Measurements from ENCODE around the gene AVPI1.
"Not testable (repeated sequence)": the region's sequence is repeated elsewhere in the genome, so short reads cannot be mapped to it uniquely, and the experiment has no call there.

AVPI1 gene

DNA sequence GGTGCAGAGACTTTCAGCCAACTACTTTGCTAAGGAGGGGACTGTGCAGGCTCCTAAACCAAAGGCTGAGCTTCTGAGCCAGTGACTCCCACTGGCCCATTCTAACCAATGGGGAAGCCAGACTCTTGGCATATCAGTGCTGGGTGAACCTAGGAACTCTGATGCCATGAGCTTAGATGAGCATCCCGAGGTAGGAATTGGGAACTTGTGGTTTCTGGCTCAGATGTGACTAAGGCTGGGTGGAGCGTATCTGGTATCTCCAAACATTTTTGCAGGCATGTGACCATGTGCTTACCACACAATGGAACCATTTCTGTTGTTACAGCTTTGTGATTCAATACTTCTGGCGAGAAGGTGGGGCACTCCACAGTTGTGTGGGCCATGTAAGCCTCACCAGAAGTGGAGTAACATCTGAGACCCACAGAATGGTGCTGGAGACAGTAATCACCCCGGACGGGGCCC is 2.5 kb upstream of the AVPI1 start:
- TF ChIP-seq SUZ12 (IDR thresholded peaks at IDR 0.05), result no peak
- TF ChIP-seq BHLHE40 (IDR thresholded peaks at IDR 0.05; ENCODE audit: borderline replicate concordance), result no peak
- no peak for TF ChIP-seq FOXK2 (IDR thresholded peaks at IDR 0.05)
- TF ChIP-seq, protein P1, sequence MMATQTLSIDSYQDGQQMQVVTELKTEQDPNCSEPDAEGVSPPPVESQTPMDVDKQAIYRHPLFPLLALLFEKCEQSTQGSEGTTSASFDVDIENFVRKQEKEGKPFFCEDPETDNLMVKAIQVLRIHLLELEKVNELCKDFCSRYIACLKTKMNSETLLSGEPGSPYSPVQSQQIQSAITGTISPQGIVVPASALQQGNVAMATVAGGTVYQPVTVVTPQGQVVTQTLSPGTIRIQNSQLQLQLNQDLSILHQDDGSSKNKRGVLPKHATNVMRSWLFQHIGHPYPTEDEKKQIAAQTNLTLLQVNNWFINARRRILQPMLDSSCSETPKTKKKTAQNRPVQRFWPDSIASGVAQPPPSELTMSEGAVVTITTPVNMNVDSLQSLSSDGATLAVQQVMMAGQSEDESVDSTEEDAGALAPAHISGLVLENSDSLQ (IDR thresholded peaks at IDR 0.05), result no peak
- TF ChIP-seq NFRKB (IDR thresholded peaks at IDR 0.05), result no peak
- TF ChIP-seq FOXA1 (IDR thresholded peaks at IDR 0.05), result no peak
- TF ChIP-seq ARNT (IDR thresholded peaks at IDR 0.05), result no peak
- TF ChIP-seq LEF1 (IDR thresholded peaks at IDR 0.05; ENCODE audit: borderline replicate concordance), result no peak
- TF ChIP-seq FOXM1 (IDR thresholded peaks at IDR 0.05; ENCODE audit: borderline replicate concordance), result no peak
- no peak for TF ChIP-seq SP1 (IDR thresholded peaks at IDR 0.05)
- TF ChIP-seq CTBP1 (IDR thresholded peaks at IDR 0.05; ENCODE audit: borderline replicate concordance), result no peak
- TF ChIP-seq ELF4 (IDR thresholded peaks at IDR 0.05), result no peak
- TF ChIP-seq TARDBP (IDR thresholded peaks at IDR 0.05), result no peak
- DNase-seq (ENCODE audit: extremely low spot score), result no peak
- POLR2A ChIA-PET, result no interaction called here
- CTCF ChIA-PET, result interaction anchor here (1.2 to 4.2 kb wide), 2 partner anchors 13 to 19 kb away, joined by 3 to 37 read pairs; no protein-coding TSS in a partner anchor

DNA sequence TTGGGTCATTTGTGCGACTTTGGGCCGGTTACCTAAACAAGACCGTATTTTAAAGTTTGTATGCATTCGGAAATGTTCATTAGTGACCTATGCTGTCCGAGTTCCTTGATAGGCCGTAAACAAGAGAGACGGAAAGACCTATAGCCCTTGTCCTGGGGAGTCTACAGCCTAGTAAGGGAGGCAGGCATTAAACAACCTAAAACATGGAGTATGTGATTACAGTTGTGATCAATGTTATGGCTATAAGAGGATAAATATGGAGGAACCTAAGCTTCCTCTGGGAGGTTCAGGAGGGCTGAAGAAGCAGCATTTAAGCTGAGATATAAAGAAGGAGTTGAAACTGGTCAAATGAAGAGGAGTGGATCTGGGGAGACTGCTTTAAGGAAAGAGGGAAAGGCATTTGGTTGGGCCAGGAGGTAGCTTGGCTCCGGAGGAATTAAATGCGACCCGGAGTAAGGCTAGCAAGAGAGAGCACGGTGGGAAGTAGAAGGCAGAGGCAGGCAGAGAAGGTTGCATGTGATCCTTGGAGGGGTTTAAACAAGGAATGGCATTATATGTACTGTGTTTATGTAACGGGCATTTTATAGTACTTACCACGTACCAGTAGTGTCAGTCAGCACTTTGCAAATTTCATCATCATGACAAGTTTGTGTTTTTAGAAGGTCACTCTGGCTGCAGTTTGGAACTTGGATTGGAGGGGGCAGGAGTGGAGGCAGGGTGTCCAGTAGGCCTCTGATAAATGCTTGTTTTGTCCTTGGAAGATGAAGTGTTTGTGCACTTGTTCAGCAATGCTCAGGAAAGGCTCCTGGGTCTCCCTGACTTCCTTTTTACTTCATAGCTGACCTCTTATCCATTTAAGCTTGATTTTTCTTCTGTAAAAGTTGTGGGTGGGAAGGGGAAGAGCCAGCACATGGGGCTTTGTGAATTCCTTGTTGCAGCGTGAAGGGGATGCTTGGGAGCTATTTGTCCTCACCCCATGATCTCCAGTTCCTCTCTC is 1.0 kb upstream of the AVPI1 start:
- ChIA-PET POLR2A (interaction anchor here (0.7 to 4.5 kb wide), 16 partner anchors 9 to 76 kb away, joined by 3 to 42 read pairs (median 7); partner anchors contain the start of genes MARVELD1 and ZFYVE27), CTCF (interaction anchor here (0.6 to 4.2 kb wide), 5 partner anchors 11 to 47 kb away, joined by 3 to 37 read pairs (median 4); no protein-coding TSS in a partner anchor)
- DNase-seq (ENCODE audit: extremely low spot score), result no peak
- TF ChIP-seq TARDBP (IDR thresholded peaks at IDR 0.05), result no peak

GRCh38 chr10:97686301-97686961 is 610 bp downstream of the AVPI1 start:
- TF ChIP-seq SUZ12 (IDR thresholded peaks at IDR 0.05) (no peak), L3MBTL2 (conservative IDR thresholded peaks at IDR 0.05) (peak; percentile 38; the same call in 1 of the 2 replicates)
- DNase-seq (ENCODE audit: extremely low spot score), result no peak
- CTCF ChIA-PET, result interaction anchor here (0.6 to 4.2 kb wide), 10 partner anchors 9 to 1753 kb away, joined by 3 to 37 read pairs (median 3); partner anchors contain the start of gene ANKRD2
- POLR2A ChIA-PET, result interaction anchor here (0.7 to 4.5 kb wide), 16 partner anchors 9 to 50 kb away, joined by 3 to 42 read pairs (median 8); partner anchors contain the start of genes MARVELD1, PI4K2A and ZFYVE27

- ChIA-PET CTCF (interaction anchor here (0.9 to 4.2 kb wide), 4 partner anchors 8 to 1753 kb away, joined by 3 to 37 read pairs (median 6); no protein-coding TSS in a partner anchor), POLR2A (interaction anchor here (4.5 kb wide), 1 partner anchor 28 kb away, joined by 42 read pairs; the partner anchor contains the start of gene MARVELD1)
- DNase-seq (ENCODE audit: extremely low spot score), result peak; percentile 71
- TF ChIP-seq SP1 (IDR thresholded peaks at IDR 0.05), result no peak
- TF ChIP-seq CTBP1 (IDR thresholded peaks at IDR 0.05; ENCODE audit: borderline replicate concordance), result no peak
- TF ChIP-seq LEF1 (IDR thresholded peaks at IDR 0.05; ENCODE audit: borderline replicate concordance), result no peak
- no peak for TF ChIP-seq TARDBP (IDR thresholded peaks at IDR 0.05)
- TF ChIP-seq FOXA1 (IDR thresholded peaks at IDR 0.05), result no peak
- TF ChIP-seq NFRKB (IDR thresholded peaks at IDR 0.05), result no peak
- no peak for TF ChIP-seq ZNF384 (IDR thresholded peaks at IDR 0.05)
These were observed 1.6 kb downstream of the AVPI1 start for GRCh38 chr10:97685395-97685958.

DNA sequence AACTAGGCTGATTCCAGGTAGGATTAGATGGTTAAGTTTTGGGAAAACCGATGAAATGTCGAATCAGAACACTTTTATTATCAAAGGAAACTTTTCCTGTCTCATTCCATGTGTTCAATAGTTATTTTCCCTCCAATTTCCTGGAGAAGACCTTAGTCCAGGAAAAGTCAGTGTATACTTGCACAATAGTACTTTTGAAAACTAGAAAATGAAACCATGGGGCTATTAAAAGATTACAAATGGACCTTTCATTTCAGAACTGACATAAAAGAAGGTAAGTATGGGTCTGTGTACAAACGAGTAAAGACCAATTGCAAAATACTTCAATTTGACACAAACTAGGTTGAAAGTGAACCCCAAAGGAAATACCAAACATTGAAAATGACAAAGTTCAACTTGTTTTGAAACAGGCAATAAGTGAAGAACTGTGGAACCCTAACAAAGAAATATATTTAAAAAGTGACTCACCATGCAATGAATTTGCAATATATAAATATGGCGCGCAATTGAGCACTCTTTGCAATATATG is 2.1 kb downstream of the AVPI1 start:
- POLR2A ChIA-PET, result interaction anchor here (4.5 kb wide), 1 partner anchor 29 kb away, joined by 42 read pairs; the partner anchor contains the start of gene MARVELD1
- CTCF ChIA-PET, result interaction anchor here (2.7 kb wide), 2 partner anchors 16 to 24 kb away, joined by 8 to 11 read pairs; no protein-coding TSS in a partner anchor
- TF ChIP-seq L3MBTL2 (conservative IDR thresholded peaks at IDR 0.05), result peak; percentile 70
- no peak for TF ChIP-seq ARNT (IDR thresholded peaks at IDR 0.05)
- no peak for DNase-seq (ENCODE audit: extremely low spot score)

DNA sequence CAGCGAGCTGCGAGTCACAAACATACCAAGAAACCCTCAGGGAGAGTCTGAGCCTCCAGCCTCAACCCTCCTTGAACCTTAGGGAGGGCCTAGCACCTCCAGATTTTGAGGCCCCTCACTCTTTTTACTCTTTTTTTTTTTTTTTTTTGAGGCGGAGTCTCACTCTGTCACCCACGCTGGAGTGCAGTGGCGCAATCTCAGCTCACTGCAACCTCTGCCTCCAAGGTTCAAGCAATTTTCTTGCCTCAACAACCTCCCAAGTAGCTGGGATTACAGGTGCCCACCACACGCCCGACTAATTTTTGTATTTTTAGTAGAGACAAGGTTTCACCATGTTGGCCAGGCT is 2.7 kb downstream of the AVPI1 start:
- ChIA-PET POLR2A (interaction anchor here (1.2 to 1.9 kb wide), 3 partner anchors 19 to 52 kb away, joined by 3 to 7 read pairs (median 3); partner anchors contain the start of gene ZFYVE27), CTCF (interaction anchor here (0.6 to 2.7 kb wide), 4 partner anchors 17 to 373 kb away, joined by 3 to 11 read pairs (median 7); no protein-coding TSS in a partner anchor)
- DNase-seq (ENCODE audit: extremely low spot score), result not testable (repeated sequence)

GRCh38 chr10:97683556-97684367 is 3.3 kb downstream of the AVPI1 start:
- DNase-seq (ENCODE audit: extremely low spot score), result no peak
- CTCF ChIA-PET, result interaction anchor here (0.6 to 2.7 kb wide), 4 partner anchors 17 to 372 kb away, joined by 3 to 11 read pairs (median 7); no protein-coding TSS in a partner anchor
- POLR2A ChIA-PET, result interaction anchor here (1.2 to 1.9 kb wide), 4 partner anchors 19 to 53 kb away, joined by 3 to 7 read pairs (median 3); partner anchors contain the start of gene ZFYVE27
- TF ChIP-seq TARDBP (IDR thresholded peaks at IDR 0.05), result no peak
- TF ChIP-seq ELF4 (IDR thresholded peaks at IDR 0.05), result no peak
- no peak for TF ChIP-seq FOXM1 (IDR thresholded peaks at IDR 0.05; ENCODE audit: borderline replicate concordance)
- TF ChIP-seq, protein P1 (IDR thresholded peaks at IDR 0.05), result no peak
- no peak for TF ChIP-seq SP1 (IDR thresholded peaks at IDR 0.05)
- no peak for TF ChIP-seq NFRKB (IDR thresholded peaks at IDR 0.05)
- no peak for TF ChIP-seq HDGF (IDR thresholded peaks at IDR 0.05; ENCODE audit: borderline replicate concordance)
- TF ChIP-seq BHLHE40 (IDR thresholded peaks at IDR 0.05; ENCODE audit: borderline replicate concordance), result no peak
- TF ChIP-seq ZNF384 (IDR thresholded peaks at IDR 0.05), result no peak
- TF ChIP-seq FOXK2 (IDR thresholded peaks at IDR 0.05), result no peak
- no peak for TF ChIP-seq LEF1 (IDR thresholded peaks at IDR 0.05; ENCODE audit: borderline replicate concordance)
- TF ChIP-seq CTBP1 (IDR thresholded peaks at IDR 0.05; ENCODE audit: borderline replicate concordance), result no peak
- no peak for TF ChIP-seq L3MBTL2 (conservative IDR thresholded peaks at IDR 0.05)
- TF ChIP-seq ARNT (IDR thresholded peaks at IDR 0.05), result no peak
- TF ChIP-seq SUZ12 (IDR thresholded peaks at IDR 0.05), result no peak
- TF ChIP-seq FOXA1 (IDR thresholded peaks at IDR 0.05), result no peak

Measured in HEK293T (cell line).